B cell (primary cell): Measurements from ENCODE around the gene KRT5.

Experiments
- CTCF ChIP-seq: fragments of 200-600 bp; IDR thresholded peaks from one replicate; pipeline ENCODE4 v1.8.0; 2022; ENCODE audit warnings: antibody characterized with exemption, mild to moderate bottlenecking
- EZH2 ChIP-seq: IDR thresholded peaks from 2 replicates; pipeline ENCODE4 v1.6.1; 2012; ENCODE audit warnings: borderline replicate concordance, low read depth, mild to moderate bottlenecking, moderate library complexity, low read length; ENCODE audit not compliant: insufficient read depth, poor library complexity, severe bottlenecking

- no peak for TF ChIP-seq CTCF
- TF ChIP-seq EZH2: no peak
Observed at GRCh38 chr12:52534482-52534881, 14.3 kb upstream of the KRT5 start.
